Retinal pigment epithelial cell (primary cell): Measurements from ENCODE around the gene SLC18A3.

Experiments
- DNase-seq: peaks from one replicate; pipeline ENCODE4 v3.0.0-alpha.2; 2010; ENCODE audit warnings: low read depth
- H3K4me3 ChIP-seq: 2 replicates; pipeline ENCODE4 v1.5.1; 2011; ENCODE audit warnings: mild to moderate bottlenecking, low read length, control low read depth, moderate library complexity
- TF ChIP-seq, protein P1 (sequence below): conservative IDR thresholded peaks from 2 replicates; pipeline ENCODE4 v1.5.1; 2011; ENCODE audit warnings: low read depth, low read length, control low read depth, inconsistent platforms

Gene SLC18A3

DNA sequence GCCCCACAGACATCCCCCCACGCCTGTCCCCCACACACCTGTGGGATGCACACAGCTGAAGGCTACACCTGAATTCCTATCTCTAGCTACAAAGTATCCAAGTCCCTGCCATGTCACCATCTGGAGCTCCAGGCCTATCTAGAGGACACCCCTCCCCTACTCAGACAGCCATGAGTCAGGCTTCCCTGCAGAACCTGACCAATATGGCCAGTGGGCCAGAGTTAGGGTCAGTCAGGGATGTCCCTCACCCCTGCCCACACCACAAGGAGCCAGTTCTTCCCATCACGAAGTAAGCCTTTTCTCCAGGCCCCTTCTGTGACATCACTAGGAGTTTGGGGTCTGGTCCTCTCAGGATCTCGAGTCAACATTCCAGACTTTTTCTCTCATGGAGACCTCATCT, 10.6 kb upstream of the SLC18A3 start:
- TF ChIP-seq, protein P1, sequence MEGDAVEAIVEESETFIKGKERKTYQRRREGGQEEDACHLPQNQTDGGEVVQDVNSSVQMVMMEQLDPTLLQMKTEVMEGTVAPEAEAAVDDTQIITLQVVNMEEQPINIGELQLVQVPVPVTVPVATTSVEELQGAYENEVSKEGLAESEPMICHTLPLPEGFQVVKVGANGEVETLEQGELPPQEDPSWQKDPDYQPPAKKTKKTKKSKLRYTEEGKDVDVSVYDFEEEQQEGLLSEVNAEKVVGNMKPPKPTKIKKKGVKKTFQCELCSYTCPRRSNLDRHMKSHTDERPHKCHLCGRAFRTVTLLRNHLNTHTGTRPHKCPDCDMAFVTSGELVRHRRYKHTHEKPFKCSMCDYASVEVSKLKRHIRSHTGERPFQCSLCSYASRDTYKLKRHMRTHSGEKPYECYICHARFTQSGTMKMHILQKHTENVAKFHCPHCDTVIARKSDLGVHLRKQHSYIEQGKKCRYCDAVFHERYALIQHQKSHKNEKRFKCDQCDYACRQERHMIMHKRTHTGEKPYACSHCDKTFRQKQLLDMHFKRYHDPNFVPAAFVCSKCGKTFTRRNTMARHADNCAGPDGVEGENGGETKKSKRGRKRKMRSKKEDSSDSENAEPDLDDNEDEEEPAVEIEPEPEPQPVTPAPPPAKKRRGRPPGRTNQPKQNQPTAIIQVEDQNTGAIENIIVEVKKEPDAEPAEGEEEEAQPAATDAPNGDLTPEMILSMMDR, result no peak
- H3K4me3 ChIP-seq, result no peak overlapping the region
- DNase-seq, result no peak

DNA sequence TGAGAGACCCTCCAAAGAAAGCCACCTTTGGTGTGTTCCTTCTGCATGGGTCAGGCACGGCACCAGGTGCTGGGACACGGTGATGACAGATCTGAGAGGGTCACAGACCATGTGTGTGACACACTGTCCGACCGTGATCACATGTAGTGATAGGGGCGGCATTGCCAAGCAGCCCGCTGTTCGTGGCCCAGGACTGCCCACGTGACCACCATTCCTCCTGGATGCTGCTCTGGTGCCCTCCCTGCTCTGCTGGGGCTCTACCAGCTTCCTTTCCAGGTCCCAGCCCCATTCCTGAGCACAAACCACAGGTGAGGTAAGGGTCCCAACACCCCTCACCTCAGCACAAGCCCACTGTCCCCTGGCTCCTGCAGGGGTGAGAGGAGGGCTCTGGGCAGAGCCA, 10.1 kb upstream of the SLC18A3 start:
- TF ChIP-seq, protein P1, result no peak
- no peak overlapping the region for H3K4me3 ChIP-seq
- DNase-seq, result no peak

DNA sequence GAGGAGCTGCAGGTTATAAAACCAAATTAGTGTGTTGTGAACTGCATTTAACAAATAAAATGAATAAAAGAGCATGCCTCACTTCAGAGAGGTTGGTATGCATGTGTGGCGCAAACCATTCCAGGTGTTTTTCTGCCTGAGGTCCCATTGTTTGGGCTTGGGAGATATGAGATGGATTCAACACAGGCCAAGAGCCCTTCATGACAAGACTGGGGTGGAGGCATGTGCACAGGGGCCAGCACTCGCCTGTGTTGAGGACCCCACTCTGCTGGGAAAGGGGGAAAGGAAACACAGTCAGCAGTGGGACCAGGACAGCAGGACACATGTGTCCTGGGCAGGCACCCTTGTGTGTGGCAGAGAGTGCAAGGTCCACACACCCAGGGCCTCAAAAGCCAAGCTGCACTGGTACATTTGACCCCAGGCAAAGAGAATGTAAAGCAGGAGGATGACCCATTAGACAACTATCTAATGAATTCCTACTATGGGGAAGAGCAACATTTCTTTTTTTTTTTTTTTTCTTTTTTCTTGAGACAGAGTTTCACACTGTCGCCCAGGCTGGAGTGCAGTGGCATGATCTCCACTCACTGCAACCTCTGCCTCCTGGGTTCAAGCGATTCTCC, 9.2 kb upstream of the SLC18A3 start:
- TF ChIP-seq, protein P1, result no peak
- no peak overlapping the region for H3K4me3 ChIP-seq
- no peak for DNase-seq

DNA sequence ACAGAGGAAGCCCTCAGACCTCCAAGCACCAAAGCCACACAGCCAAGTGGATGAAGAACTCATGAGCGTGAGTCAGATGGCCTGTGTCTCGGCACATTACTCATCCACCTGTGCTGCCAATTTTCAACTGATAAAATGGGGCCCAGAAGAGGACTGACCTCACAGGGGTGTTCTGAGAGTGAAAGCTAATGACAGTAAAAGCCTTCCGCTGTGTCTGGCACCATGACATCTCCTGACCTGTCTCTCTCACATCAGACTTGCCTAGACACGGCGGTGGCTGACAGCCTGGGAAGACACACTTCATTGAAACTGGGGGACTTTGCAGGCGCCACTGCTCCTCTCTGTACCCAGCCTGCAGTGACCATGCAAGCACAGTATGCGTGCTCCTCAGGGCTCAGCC, 8.3 kb upstream of the SLC18A3 start:
- H3K4me3 ChIP-seq, result no peak overlapping the region
- no peak for DNase-seq
- TF ChIP-seq, protein P1, result no peak

DNA sequence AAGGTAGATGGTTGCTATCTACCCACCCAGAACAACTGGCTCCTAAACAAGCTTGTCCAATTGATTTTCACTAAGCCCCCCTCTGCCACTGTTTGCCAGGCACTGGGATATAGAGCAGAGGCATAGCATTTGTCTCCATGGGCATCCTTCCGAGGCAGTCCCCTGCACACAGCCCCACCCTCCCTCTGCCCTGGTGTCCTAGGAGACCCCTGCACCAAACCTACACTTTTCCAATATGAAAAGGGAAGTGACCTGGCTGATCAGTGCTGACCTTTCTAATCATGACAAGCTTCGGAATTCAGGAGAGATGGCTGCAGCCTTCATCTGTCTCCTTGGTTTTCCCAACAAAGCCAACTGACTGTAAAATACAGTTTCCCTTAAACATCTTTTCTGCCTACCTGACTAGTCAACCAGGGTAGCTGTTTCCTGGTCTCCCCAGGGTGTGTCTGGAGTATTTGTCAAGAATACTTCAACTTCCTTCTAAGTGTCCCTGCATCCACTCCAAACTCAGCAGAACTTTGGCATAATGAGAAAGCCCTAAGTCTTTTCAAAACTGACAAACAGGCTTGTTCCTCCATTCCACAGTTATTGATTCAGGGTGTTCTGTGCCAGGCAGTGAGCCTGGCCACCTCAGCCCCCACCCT, 7.6 kb upstream of the SLC18A3 start:
- DNase-seq, result no peak
- TF ChIP-seq, protein P1, result no peak
- no peak overlapping the region for H3K4me3 ChIP-seq

DNA sequence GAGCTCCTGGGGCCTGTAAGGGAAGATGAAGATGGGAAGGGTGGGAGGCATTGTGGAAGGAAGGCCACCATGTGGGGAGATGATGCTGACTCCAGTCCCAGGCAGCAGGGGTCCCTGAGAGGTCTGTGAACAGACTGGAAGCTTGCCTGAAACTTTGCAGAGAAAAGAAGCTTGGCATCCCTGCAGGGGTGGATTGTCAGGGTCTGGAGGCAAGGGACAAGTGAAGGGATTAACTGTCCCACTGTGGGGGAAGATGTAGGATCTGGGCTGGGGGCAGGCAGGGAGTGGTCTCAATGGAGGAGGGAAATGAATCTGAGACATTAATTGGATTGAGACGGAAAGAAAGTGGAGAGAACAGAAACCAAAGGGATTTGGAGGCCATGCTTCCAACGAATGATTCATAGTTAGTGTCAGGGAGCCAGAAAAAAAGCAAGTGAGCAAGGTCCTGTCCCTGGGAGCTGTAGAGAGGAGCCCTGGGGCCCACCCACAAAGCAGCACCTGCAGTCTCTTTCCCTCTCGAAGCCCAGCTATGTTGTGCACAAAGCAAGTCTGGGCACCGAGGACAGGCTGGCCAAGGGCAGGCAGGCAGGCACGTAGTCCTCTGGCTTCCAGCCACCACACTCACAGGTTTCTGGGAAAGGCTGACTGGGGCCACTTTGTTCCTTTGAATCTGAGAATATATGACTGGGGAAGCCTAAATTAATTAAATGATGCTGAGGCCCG, 4.7 kb upstream of the SLC18A3 start:
- H3K4me3 ChIP-seq, result no peak overlapping the region
- DNase-seq, result no peak
- TF ChIP-seq, protein P1, result no peak
